Stomach smooth muscle (tissue), 2 donors: ENCODE results near the gene EPB41L3.

Experiments
- H3K27ac ChIP-seq: one replicate; pipeline ENCODE4 v1.7.0; 2013; ENCODE audit warnings: mild to moderate bottlenecking, low read length, inconsistent platforms
- H3K27me3 ChIP-seq, 2 donors: one replicate each; pipeline ENCODE4 v1.7.0; 2013; ENCODE audit warnings: low read length in 2 of 2; ENCODE audit not compliant: insufficient read depth in 2 of 2, control insufficient read depth in 1 of 2
- H3K36me3 ChIP-seq, 2 donors: one replicate each; pipeline ENCODE4 v1.7.0; 2013; ENCODE audit warnings: low read length in 2 of 2; ENCODE audit not compliant: control insufficient read depth in 2 of 2, insufficient read depth in 2 of 2
- H3K4me1 ChIP-seq: one replicate; pipeline ENCODE4 v1.7.0; 2013; ENCODE audit warnings: low read length; ENCODE audit not compliant: control insufficient read depth, insufficient read depth
- H3K4me3 ChIP-seq, 2 donors: one replicate each; pipeline ENCODE4 v1.7.0; 2013; ENCODE audit warnings: low read length in 2 of 2
- H3K9ac ChIP-seq, 2 donors: one replicate each; pipeline ENCODE4 v1.7.0; 2013; ENCODE audit warnings: low read length in 2 of 2, mild to moderate bottlenecking in 1 of 2
- H3K9me3 ChIP-seq, 2 donors: one replicate each; pipeline ENCODE4 v1.7.0; 2013; ENCODE audit warnings: low read length in 2 of 2; ENCODE audit not compliant: control insufficient read depth in 2 of 2
- donor health status: healthy.
- donor health status: Pancreatic carcinoma.

The EPB41L3 gene

GRCh38 chr18:5530629-5531178 lies 13.1 kb downstream of the EPB41L3 start:
- no peak overlapping the region for H3K27ac ChIP-seq
- H3K9me3 ChIP-seq, result no peaks in the 10 kb centered on the region
- H3K27me3 ChIP-seq, result no peaks in the 10 kb centered on the region
- H3K4me1 ChIP-seq, result no peaks in the 10 kb centered on the region
- H3K36me3 ChIP-seq, result no peaks in the 10 kb centered on the region
- H3K9ac ChIP-seq, result no peak overlapping the region
- H3K4me3 ChIP-seq, result no peak overlapping the region

GRCh38 chr18:5529471-5529870 lies 14.3 kb downstream of the EPB41L3 start:
- no peak overlapping the region for H3K4me3 ChIP-seq
- H3K9ac ChIP-seq, result no peak overlapping the region
- H3K27ac ChIP-seq, result no peak overlapping the region
- no peaks in the 10 kb centered on the region for H3K4me1 ChIP-seq
- H3K36me3 ChIP-seq, result no peaks in the 10 kb centered on the region
- H3K27me3 ChIP-seq, result no peaks in the 10 kb centered on the region
- H3K9me3 ChIP-seq, result no peaks in the 10 kb centered on the region

- H3K4me3 ChIP-seq, result no peak overlapping the region
- H3K27me3 ChIP-seq, result no peaks in the 10 kb centered on the region
- no peaks in the 10 kb centered on the region for H3K9me3 ChIP-seq
- H3K36me3 ChIP-seq, result no peaks in the 10 kb centered on the region
- no peak overlapping the region for H3K9ac ChIP-seq
- H3K4me1 ChIP-seq, result no peaks in the 10 kb centered on the region
- no peak overlapping the region for H3K27ac ChIP-seq
Measured at GRCh38 chr18:5527603-5528002, 16.2 kb downstream of the EPB41L3 start.

- no peaks in the 10 kb centered on the region for H3K36me3 ChIP-seq
Measured at GRCh38 chr18:5524660-5525059, 19.1 kb downstream of the EPB41L3 start.

GRCh38 chr18:5521000-5521399 lies 22.8 kb downstream of the EPB41L3 start:
- Histone ChIP-seq H3K27ac (no peak overlapping the region), H3K36me3 (no peaks in the 10 kb centered on the region), H3K4me3 (no peak overlapping the region), H3K9ac (no peak overlapping the region), H3K27me3 (peaks cover 0 to 2% of the 10 kb centered on the region in 2 donors), H3K9me3 (no peaks in the 10 kb centered on the region), H3K4me1 (no peaks in the 10 kb centered on the region)

More at GRCh38 chr18:5524660-5525059, 19.1 kb downstream of the EPB41L3 start:
- no peaks in the 10 kb centered on the region for H3K4me1 ChIP-seq
- no peak overlapping the region for H3K4me3 ChIP-seq
- H3K9ac ChIP-seq, result no peak overlapping the region
- H3K27ac ChIP-seq, result no peak overlapping the region
- H3K27me3 ChIP-seq, result no peaks in the 10 kb centered on the region
- H3K9me3 ChIP-seq, result no peaks in the 10 kb centered on the region

GRCh38 chr18:5520464-5520863 lies 23.3 kb downstream of the EPB41L3 start:
- no peak overlapping the region for H3K27ac ChIP-seq
- no peaks in the 10 kb centered on the region for H3K4me1 ChIP-seq
- H3K36me3 ChIP-seq, result no peaks in the 10 kb centered on the region
- H3K27me3 ChIP-seq, result peaks cover 0 to 2% of the 10 kb centered on the region in 2 donors
- H3K9me3 ChIP-seq, result no peaks in the 10 kb centered on the region
- no peak overlapping the region for H3K4me3 ChIP-seq
- no peak overlapping the region for H3K9ac ChIP-seq

- no peaks in the 10 kb centered on the region for H3K9me3 ChIP-seq
- peak overlapping the region in 1 of 2 donors; percentile 9 for H3K4me3 ChIP-seq
- H3K36me3 ChIP-seq, result no peaks in the 10 kb centered on the region
- H3K9ac ChIP-seq, result no peak overlapping the region
- peaks cover 0 to 2% of the 10 kb centered on the region in 2 donors for H3K27me3 ChIP-seq
- no peak overlapping the region for H3K27ac ChIP-seq
- no peaks in the 10 kb centered on the region for H3K4me1 ChIP-seq
Measured at GRCh38 chr18:5519448-5520298, 24.1 kb downstream of the EPB41L3 start.

- H3K27ac ChIP-seq, result no peak overlapping the region
Measured at GRCh38 chr18:5518899-5519371, 24.9 kb downstream of the EPB41L3 start.

GRCh38 chr18:5518179-5518770 lies 25.5 kb downstream of the EPB41L3 start:
- Histone ChIP-seq H3K27ac (no peak overlapping the region), H3K9ac (no peak overlapping the region), H3K36me3 (no peaks in the 10 kb centered on the region), H3K27me3 (peaks cover 0 to 2% of the 10 kb centered on the region in 2 donors), H3K9me3 (no peaks in the 10 kb centered on the region), H3K4me3 (no peak overlapping the region), H3K4me1 (no peaks in the 10 kb centered on the region)

More at GRCh38 chr18:5518899-5519371, 24.9 kb downstream of the EPB41L3 start:
- Histone ChIP-seq H3K9ac (no peak overlapping the region), H3K9me3 (no peaks in the 10 kb centered on the region), H3K4me3 (no peak overlapping the region), H3K27me3 (peaks cover 0 to 2% of the 10 kb centered on the region in 2 donors), H3K36me3 (no peaks in the 10 kb centered on the region), H3K4me1 (no peaks in the 10 kb centered on the region)

- Histone ChIP-seq H3K4me3 (no peak overlapping the region), H3K36me3 (no peaks in the 10 kb centered on the region), H3K4me1 (no peaks in the 10 kb centered on the region), H3K27me3 (peaks cover 0 to 2% of the 10 kb centered on the region in 2 donors), H3K27ac (no peak overlapping the region), H3K9me3 (no peaks in the 10 kb centered on the region), H3K9ac (no peak overlapping the region)
Measured at GRCh38 chr18:5516841-5517240, 27.0 kb downstream of the EPB41L3 start.
